Measurements from ENCODE around the gene CDC45.
"Not testable (repeated sequence)": the region's sequence is repeated elsewhere in the genome, so short reads cannot be mapped to it uniquely, and the experiment has no call there.

Gene CDC45

GRCh38 chr22:19479355-19480172, at the start of gene CDC45:
TSS of gene CDC45 (plus strand) at chr22:19479920. CDS start at chr22:19479969, 49 bp downstream.
- DNase-seq = peak; percentile 97 to 99 (median 98)

GRCh38 chr22:19429950-19430889, 49.5 kb upstream of the CDC45 start:
- DNase-seq = peak; percentile 44 to 61 (median 59)

- peak in 1 of 3 donors; percentile 36 for DNase-seq
Observed at GRCh38 chr22:19430890-19431541, 48.7 kb upstream of the CDC45 start.

GRCh38 chr22:19431649-19432132, 48.0 kb upstream of the CDC45 start, which contains the start of gene HIRA:
TSS of gene HIRA (minus strand) at chr22:19431733. CDS start at chr22:19431476, 257 bp downstream.
- peak; percentile 83 to 90 (median 87) for DNase-seq

- peak; percentile 96 to 99 (median 97) for DNase-seq
Observed at GRCh38 chr22:19432133-19432851, 47.4 kb upstream of the CDC45 start, which contains the start of gene MRPL40. TSS of gene MRPL40 (plus strand) at chr22:19432545. CDS start at chr22:19432555, 10 bp downstream.

GRCh38 chr22:19434401-19434800, 45.3 kb upstream of the CDC45 start:
- peak in 1 of 3 donors; percentile 18 for DNase-seq

- no peak for DNase-seq
Observed at GRCh38 chr22:19434829-19435580, 44.7 kb upstream of the CDC45 start.

- not testable (repeated sequence) for DNase-seq
Observed at GRCh38 chr22:19436444-19437161, 43.1 kb upstream of the CDC45 start.

GRCh38 chr22:19438298-19438697, 41.4 kb upstream of the CDC45 start:
- DNase-seq = no peak

GRCh38 chr22:19440411-19441195, 39.1 kb upstream of the CDC45 start:
- DNase-seq = no peak

GRCh38 chr22:19442166-19442565, 37.6 kb upstream of the CDC45 start:
- DNase-seq = no peak

- DNase-seq = no peak
Observed at GRCh38 chr22:19443544-19444211, 36.0 kb upstream of the CDC45 start.

GRCh38 chr22:19445279-19445982, 34.3 kb upstream of the CDC45 start:
- DNase-seq = not testable (repeated sequence)

GRCh38 chr22:19446603-19447329, 33.0 kb upstream of the CDC45 start:
- DNase-seq = no peak

GRCh38 chr22:19447330-19448075, 32.2 kb upstream of the CDC45 start, which contains the start of gene C22orf39:
TSS of gene C22orf39 (minus strand) at chr22:19447711. CDS start at chr22:19447688, 23 bp downstream.
- peak; percentile 92 to 94 (median 93) for DNase-seq

GRCh38 chr22:19448076-19448607, 31.6 kb upstream of the CDC45 start:
- DNase-seq = no peak

Data from suppressor macrophage treated with lipopolysaccharide for 1 hour (primary cell).